Pulmonary artery endothelial cell (primary cell): Measurements from ENCODE around the gene SMYD5. TPM values are rescaled to one million over a fixed set of nuclear protein-coding genes. Genes with fewer than 3 reads are reported as not detected.
"Not testable (repeated sequence)": the region's sequence is repeated elsewhere in the genome, so short reads cannot be mapped to it uniquely, and the experiment has no call there.

ENCODE experiments used
- DNase-seq: peaks from one replicate; pipeline ENCODE4 v3.0.0-alpha.2; 2011; ENCODE audit warnings: low read depth, low spot score
- total RNA-seq: library from RNA; depleted of rRNA; stranded (reverse); fragments of >200 nt; gene quantifications from 2 replicates; pipeline ENCODE4 v1.2.3, GENCODE V29; 2014

SMYD5 gene
- total RNA-seq, result 15.0 and 19.8 TPM in 2 replicates

- DNase-seq, result peak; percentile 39
Measured at GRCh38 chr2:73214120-73215035, at the start of gene SMYD5. SMYD5 (plus strand) TSS chr2:73214245; CDS start chr2:73214267, 22 bp downstream.

- not testable (repeated sequence) for DNase-seq
Measured at GRCh38 chr2:73165978-73166377, 48.1 kb upstream of the SMYD5 start.

GRCh38 chr2:73166813-73167212 lies 47.2 kb upstream of the SMYD5 start:
- not testable (repeated sequence) for DNase-seq

- not testable (repeated sequence) for DNase-seq
Measured at GRCh38 chr2:73168348-73168747, 45.7 kb upstream of the SMYD5 start.

- DNase-seq, result not testable (repeated sequence)
Measured at GRCh38 chr2:73170341-73170740, 43.7 kb upstream of the SMYD5 start.

- DNase-seq, result no peak
Measured at GRCh38 chr2:73172963-73173362, 41.1 kb upstream of the SMYD5 start.

- DNase-seq, result no peak
Measured at GRCh38 chr2:73173781-73174180, 40.3 kb upstream of the SMYD5 start.

- DNase-seq, result no peak
Measured at GRCh38 chr2:73174244-73174643, 39.8 kb upstream of the SMYD5 start.

- DNase-seq, result no peak
Measured at GRCh38 chr2:73174941-73175662, 38.9 kb upstream of the SMYD5 start.

- no peak for DNase-seq
Measured at GRCh38 chr2:73175663-73176204, 38.3 kb upstream of the SMYD5 start.

- DNase-seq, result no peak
Measured at GRCh38 chr2:73176205-73176880, 37.7 kb upstream of the SMYD5 start.

GRCh38 chr2:73176881-73177644 lies 37.0 kb upstream of the SMYD5 start:
- peak; percentile 55 for DNase-seq

- DNase-seq, result no peak
Measured at GRCh38 chr2:73177645-73178255, 36.3 kb upstream of the SMYD5 start.

- no peak for DNase-seq
Measured at GRCh38 chr2:73185965-73186364, 28.1 kb upstream of the SMYD5 start.

- DNase-seq, result no peak
Measured at GRCh38 chr2:73187549-73187948, 26.5 kb upstream of the SMYD5 start.

GRCh38 chr2:73197579-73197978 lies 16.5 kb upstream of the SMYD5 start:
- DNase-seq, result no peak

GRCh38 chr2:73200281-73200680 lies 13.8 kb upstream of the SMYD5 start:
- DNase-seq, result not testable (repeated sequence)

GRCh38 chr2:73202156-73203054 lies 11.6 kb upstream of the SMYD5 start, which contains the start of gene NOTO:
NOTO (plus strand) TSS chr2:73202574; CDS start chr2:73202667, 93 bp downstream.
- DNase-seq, result no peak

- no peak for DNase-seq
Measured at GRCh38 chr2:73203055-73203681, 10.9 kb upstream of the SMYD5 start.
